Measurements from ENCODE around the gene SULT2B1.

The SULT2B1 gene

GRCh38 chr19:48540110-48540509, 11.9 kb upstream of the SULT2B1 start:
- no peak for TF ChIP-seq ZNF274 (IDR thresholded peaks at IDR 0.05; ENCODE audit: low read depth, low read length)
- no peak overlapping the region for H3K4me3 ChIP-seq (ENCODE audit: low read length)

DNA sequence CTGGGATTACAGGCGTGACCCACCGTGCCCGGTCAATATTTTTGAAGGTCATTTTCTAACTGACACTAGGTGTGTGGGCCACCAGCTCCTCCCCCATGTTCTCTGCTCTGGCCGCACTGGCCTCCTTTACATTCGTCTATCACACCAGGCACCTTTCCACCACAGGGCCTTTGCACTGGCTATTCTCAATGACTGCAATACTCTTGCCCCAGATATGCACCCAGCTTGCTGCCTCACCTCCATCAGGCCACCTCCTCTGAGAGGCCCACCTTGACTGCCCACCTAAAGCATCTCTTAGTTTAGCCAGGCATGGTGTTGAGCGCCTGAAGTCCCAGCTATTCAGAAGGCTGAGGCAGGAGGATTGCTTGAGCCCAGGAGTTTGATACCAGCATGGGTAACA, 10.2 kb upstream of the SULT2B1 start:
- no peak for TF ChIP-seq ZNF274 (IDR thresholded peaks at IDR 0.05; ENCODE audit: low read depth, low read length)
- no peak overlapping the region for H3K4me3 ChIP-seq (ENCODE audit: low read length)

DNA sequence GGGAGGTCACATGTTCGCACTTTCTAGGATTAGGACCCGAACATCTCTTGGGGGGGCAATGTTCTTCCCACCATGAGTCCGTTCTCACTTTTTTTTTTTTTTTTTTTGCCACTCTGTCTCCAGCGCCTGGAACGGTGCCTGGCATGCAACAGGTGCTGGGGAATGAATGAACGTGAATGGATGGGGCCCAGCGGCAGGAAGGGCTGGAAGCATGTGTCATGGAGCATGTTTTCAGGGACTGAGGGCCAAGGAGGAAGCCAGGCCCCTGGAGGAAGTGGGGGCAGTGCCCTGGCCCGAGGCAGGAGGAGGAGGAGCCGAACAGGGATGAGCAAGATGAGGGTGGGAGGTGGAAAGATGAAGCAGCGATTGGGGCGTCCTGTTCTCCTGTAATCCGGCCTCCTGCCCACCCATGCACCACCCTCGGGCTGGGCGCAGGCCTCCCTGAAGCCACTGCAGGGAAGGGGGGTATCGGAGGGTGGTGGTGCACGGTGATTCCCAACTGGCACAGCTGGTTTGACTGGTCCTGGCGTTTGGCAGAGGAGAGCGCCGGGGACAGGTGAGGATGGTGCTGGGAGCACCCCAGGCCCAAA, 8.8 kb upstream of the SULT2B1 start:
- no peak for TF ChIP-seq ZNF274 (IDR thresholded peaks at IDR 0.05; ENCODE audit: low read depth, low read length)
- H3K4me3 ChIP-seq (ENCODE audit: low read length) = no peak overlapping the region

DNA sequence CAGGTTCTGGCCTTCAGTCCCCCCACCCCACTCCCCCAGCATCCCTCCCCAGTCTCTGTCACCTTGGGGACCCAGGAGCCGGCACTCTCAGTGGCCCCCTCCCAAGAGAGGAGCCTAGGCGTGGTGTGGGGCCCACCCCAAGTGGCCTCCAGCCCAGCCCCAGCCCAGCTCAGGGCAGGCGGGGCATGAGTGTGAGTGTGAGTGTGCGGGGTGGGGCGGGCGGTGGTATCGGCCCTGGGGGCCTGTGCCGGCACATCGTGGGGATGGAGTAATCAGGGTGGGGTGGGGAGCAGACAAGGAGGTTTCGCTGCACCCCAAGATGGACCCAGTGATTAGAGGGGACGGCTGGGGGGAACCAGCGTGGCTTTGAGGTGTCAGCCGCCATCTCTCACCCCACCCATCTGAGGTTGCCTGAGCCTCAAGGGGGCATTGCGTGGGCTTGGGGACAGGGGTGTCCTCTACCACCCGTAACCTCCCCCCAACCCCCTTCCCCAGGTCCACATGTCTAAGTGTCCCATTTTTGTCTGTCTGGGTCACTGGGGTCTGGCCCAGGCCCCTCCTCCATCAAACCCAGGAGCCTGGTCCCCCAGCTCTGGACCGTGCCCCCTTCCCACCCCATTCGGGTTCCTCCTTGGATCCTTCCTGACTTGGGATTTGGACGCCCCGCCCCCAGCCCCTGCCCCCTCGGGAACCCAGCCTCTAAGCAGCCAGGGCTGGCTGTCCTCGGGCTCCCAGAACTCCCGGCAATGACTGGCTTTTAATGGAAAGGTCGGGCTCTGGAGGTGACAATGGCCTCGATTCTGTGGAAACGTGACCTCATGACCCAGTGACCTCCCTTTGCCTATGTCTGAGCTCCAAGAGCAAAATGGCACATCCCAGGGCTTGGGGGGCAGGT, 6.9 kb upstream of the SULT2B1 start:
- H3K4me3 ChIP-seq (ENCODE audit: low read length) = no peak overlapping the region
- no peak for TF ChIP-seq ZNF274 (IDR thresholded peaks at IDR 0.05; ENCODE audit: low read depth, low read length)

DNA sequence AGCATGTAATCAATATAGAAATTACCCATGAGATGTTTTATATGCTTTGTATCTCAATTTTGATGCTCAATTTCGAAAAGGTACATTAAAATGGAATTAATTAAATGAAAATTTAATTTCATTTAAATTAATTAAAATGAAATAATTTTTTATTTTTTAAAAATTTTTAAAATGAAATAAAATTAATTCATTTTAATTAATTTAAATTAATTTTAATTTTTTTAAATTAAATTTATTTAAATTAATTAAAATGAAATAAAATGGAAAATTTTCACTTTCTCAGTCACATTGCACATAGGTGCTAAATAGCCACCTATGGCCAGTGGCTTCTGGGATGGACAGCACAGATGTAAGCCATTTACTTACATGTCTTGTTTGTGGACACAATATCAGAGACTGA, 4.2 kb upstream of the SULT2B1 start:
- TF ChIP-seq ZNF274 (IDR thresholded peaks at IDR 0.05; ENCODE audit: low read depth, low read length) = no peak
- no peak overlapping the region for H3K4me3 ChIP-seq (ENCODE audit: low read length)

GRCh38 chr19:48548253-48548911, 3.6 kb upstream of the SULT2B1 start:
- TF ChIP-seq ZNF274 (IDR thresholded peaks at IDR 0.05; ENCODE audit: low read depth, low read length) = no peak
- H3K4me3 ChIP-seq (ENCODE audit: low read length) = no peak overlapping the region

- TF ChIP-seq ZNF274 (IDR thresholded peaks at IDR 0.05; ENCODE audit: low read depth, low read length) = no peak
- H3K4me3 ChIP-seq (ENCODE audit: low read length) = no peak overlapping the region
These were observed 2.6 kb upstream of the SULT2B1 start for GRCh38 chr19:48549380-48549779.

- H3K4me3 ChIP-seq (ENCODE audit: low read length) = no peak overlapping the region
- TF ChIP-seq ZNF274 (IDR thresholded peaks at IDR 0.05; ENCODE audit: low read depth, low read length) = no peak
These were observed 692 bp downstream of the SULT2B1 start for GRCh38 chr19:48552406-48553322.

GRCh38 chr19:48553676-48554384, 1.9 kb downstream of the SULT2B1 start:
- TF ChIP-seq ZNF274 (IDR thresholded peaks at IDR 0.05; ENCODE audit: low read depth, low read length) = no peak
- no peak overlapping the region for H3K4me3 ChIP-seq (ENCODE audit: low read length)

DNA sequence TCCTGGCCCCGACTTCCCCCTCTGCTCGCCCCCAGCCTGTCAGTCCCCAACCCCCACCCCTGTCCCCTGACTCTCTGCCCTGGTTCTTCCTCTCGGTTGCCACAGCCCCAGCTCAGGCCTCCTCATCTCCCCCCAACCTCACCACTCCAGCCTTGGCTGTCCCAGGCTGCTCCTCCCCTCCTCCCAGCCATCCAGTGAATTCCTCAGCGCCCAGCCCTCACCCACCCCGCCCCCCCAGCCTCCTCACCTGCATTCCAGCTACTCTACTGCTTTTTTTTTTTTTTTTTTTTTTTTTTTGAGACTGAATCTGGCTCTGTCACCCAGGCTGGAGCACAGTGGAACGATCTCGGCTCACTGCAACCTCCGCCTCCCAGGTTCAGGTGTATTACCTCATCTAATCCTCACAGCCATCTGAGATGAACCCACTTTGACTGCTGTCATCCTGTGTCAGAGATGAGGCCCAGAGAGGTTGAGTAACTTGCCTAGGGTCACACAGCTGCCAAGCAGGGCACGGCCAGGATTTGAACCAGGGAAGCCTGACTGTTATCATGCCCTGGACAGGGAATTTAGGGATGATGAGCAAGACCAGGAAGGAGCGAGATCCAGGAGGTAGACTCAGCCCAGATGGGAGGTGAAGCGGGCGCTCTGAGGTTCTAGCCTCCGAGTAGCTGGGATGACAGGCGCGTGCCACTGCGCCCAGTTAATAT, 2.6 kb downstream of the SULT2B1 start:
- no peak for TF ChIP-seq ZNF274 (IDR thresholded peaks at IDR 0.05; ENCODE audit: low read depth, low read length)
- H3K4me3 ChIP-seq (ENCODE audit: low read length) = no peak overlapping the region

- no peak for TF ChIP-seq ZNF274 (IDR thresholded peaks at IDR 0.05; ENCODE audit: low read depth, low read length)
- H3K4me3 ChIP-seq (ENCODE audit: low read length) = no peak overlapping the region
These were observed 4.2 kb downstream of the SULT2B1 start for GRCh38 chr19:48556163-48556562.

DNA sequence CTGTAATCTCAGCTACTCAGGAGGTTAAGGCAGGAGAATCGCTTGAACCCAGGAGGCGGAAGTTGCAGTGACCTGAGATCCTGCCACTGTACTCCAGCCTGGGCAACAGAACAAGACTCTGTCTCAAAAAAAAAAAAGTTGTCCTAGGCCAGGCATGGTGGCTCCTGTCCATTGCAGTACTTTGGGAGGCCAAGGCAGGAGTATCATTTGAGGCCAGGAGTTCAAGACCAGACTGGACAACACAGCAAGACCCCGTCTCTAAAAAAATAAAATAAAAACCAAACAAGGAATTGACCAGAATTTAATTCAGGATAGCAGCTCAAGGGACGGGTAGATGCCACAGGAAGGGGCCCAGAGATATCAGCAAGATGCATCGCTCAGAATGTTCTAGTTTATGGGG, 4.9 kb downstream of the SULT2B1 start:
- no peak overlapping the region for H3K4me3 ChIP-seq (ENCODE audit: low read length)
- no peak for TF ChIP-seq ZNF274 (IDR thresholded peaks at IDR 0.05; ENCODE audit: low read depth, low read length)

All from GM08714 (cell line).